K562 (cell line): ENCODE results near the gene SAP130. TPM values are rescaled to one million over a fixed set of nuclear protein-coding genes. Genes with fewer than 3 reads are reported as not detected.

Experiments used
- ATAC-seq: fragments of 200-7000 bp; cut with Tn5 transposase; 3 replicates; pipeline ENCODE4 v1.9.1; 2020; ENCODE audit warnings: moderate library complexity
- BruUV-seq: library from RNA; stranded (reverse); fragments of 400-500 nt; replicated peaks from 2 replicates; lab custom pipeline; 2021; lab: Mats Ljungman, UMichigan
- CTCF ChIA-PET: fragments of 300-600 bp; formaldehyde crosslinking; extraction: SDS; loops from one replicate; lab custom pipeline; 2021; ENCODE audit warnings: low intra/inter-chr PET ratio; lab: Yijun Ruan, JAX
- POLR2A ChIA-PET: fragments of 300-600, 350-650 bp; sonication (Branson Sonifier 250); formaldehyde crosslinking; extraction: SDS; loops from one replicate; lab custom pipeline; 2021; ENCODE audit warnings: antibody characterized with exemption, inconsistent platforms; lab: Yijun Ruan, JAX
- DNase-seq, 4 experiments: peaks; one replicate each; pipeline versions ENCODE4 v3.0.0 to v3.0.0-alpha.2; 2011 to 2018; ENCODE audit warnings: low spot score in 3 of 4, mixed read lengths in 3 of 4; ENCODE audit errors: extremely low read depth in 1 of 4
- FAIRE-seq: peaks from 2 replicates; lab custom pipeline; 2011; peaks lifted over from hg19 to GRCh38; lab: Jason Lieb, UNC
- H2AFZ ChIP-seq: 2 replicates; pipeline ENCODE4 v1.6.0; 2011; ENCODE audit warnings: low read depth, low read length, control low read depth, inconsistent platforms
- H3K27ac ChIP-seq: fragments of 200-600 bp; 3 replicates; pipeline ENCODE4 v1.8.0; 2011; ENCODE audit warnings: low read depth, mild to moderate bottlenecking, control low read depth, inconsistent platforms, low read length, moderate library complexity, mixed read lengths; ENCODE audit errors: extremely low read depth
- H3K27me3 ChIP-seq, 2 experiments: fragments of 300-600 bp in 1 of 2; 2 replicates in 1 of 2; 3 replicates in 1 of 2; pipeline versions ENCODE4 v1.6.0 to v1.8.0; 2011; ENCODE audit warnings: inconsistent platforms in 2 of 2, low read length in 2 of 2, mild to moderate bottlenecking in 1 of 2, mixed read lengths in 1 of 2, moderate library complexity in 1 of 2; ENCODE audit not compliant: control insufficient read depth in 2 of 2, insufficient read depth in 2 of 2
- H3K36me3 ChIP-seq: fragments of 300-600 bp; 3 replicates; pipeline ENCODE4 v1.8.0; 2011; ENCODE audit warnings: mild to moderate bottlenecking, low read length, inconsistent platforms; ENCODE audit not compliant: control insufficient read depth, insufficient read depth
- H3K4me1 ChIP-seq, 2 experiments: fragments of 200-600 bp in 1 of 2; replicated peaks in 1 of 2; 2 replicates in 1 of 2; 3 replicates in 1 of 2; pipeline versions ENCODE4 v1.5.1 to v1.8.0; 2011; ENCODE audit warnings: inconsistent platforms in 2 of 2, low read length in 2 of 2, mild to moderate bottlenecking in 1 of 2, mixed read lengths in 1 of 2, moderate library complexity in 1 of 2; ENCODE audit not compliant: control insufficient read depth in 2 of 2, insufficient read depth in 2 of 2
- H3K4me2 ChIP-seq: 2 replicates; pipeline ENCODE4 v1.6.1; 2011; ENCODE audit warnings: low read length, control low read depth, inconsistent platforms, mixed read lengths; ENCODE audit not compliant: insufficient read depth
- H3K4me3 ChIP-seq: fragments of 200-600 bp; sonication (generic), shearing (Covaris generic); 2 replicates; pipeline ENCODE4 v1.5.1; 2016; ENCODE audit warnings: control low read depth, inconsistent platforms
- H3K79me2 ChIP-seq: fragments of 200-600 bp; 3 replicates; pipeline ENCODE4 v1.8.0; 2011; ENCODE audit warnings: low read length, inconsistent platforms; ENCODE audit not compliant: control insufficient read depth, insufficient read depth
- H3K9ac ChIP-seq, 2 experiments: 2 replicates each; pipeline versions ENCODE4 v1.6.0 to v1.6.1; 2011; ENCODE audit warnings: low read depth in 2 of 2, low read length in 2 of 2, control low read depth in 1 of 2, inconsistent platforms in 1 of 2, mild to moderate bottlenecking in 1 of 2, mixed read lengths in 1 of 2; ENCODE audit not compliant: insufficient read depth in 1 of 2
- H3K9me1 ChIP-seq: one replicate; pipeline ENCODE4 v1.6.0; 2011; ENCODE audit warnings: inconsistent platforms, mild to moderate bottlenecking, low read length, moderate library complexity; ENCODE audit not compliant: control insufficient read depth, insufficient read depth
- H3K9me3 ChIP-seq: replicated peaks from 2 replicates; pipeline ENCODE4 v1.5.1; 2011; ENCODE audit warnings: low read depth, low read length, inconsistent platforms; ENCODE audit not compliant: control insufficient read depth, insufficient read depth
- H4K20me1 ChIP-seq: replicated peaks from 2 replicates; pipeline ENCODE4 v1.6.1; 2011; ENCODE audit warnings: low read length, inconsistent platforms, mixed read lengths; ENCODE audit not compliant: control insufficient read depth, insufficient read depth
- ARID4B ChIP-seq: sonication (generic); formaldehyde crosslinking; IDR thresholded peaks from 2 replicates; pipeline ENCODE4 v1.8.0; 2022; ENCODE audit warnings: mild to moderate bottlenecking, missing genetic modification reagents
- ATF1 ChIP-seq, 2 experiments: fragments of 450-650 bp in 1 of 2; IDR thresholded peaks; 2 replicates each; pipeline ENCODE4 v1.6.1; 2016; ENCODE audit warnings: missing compliant biosample characterization in 1 of 2, missing genetic modification characterization in 1 of 2
- CBX2 ChIP-seq: fragments of 200-600 bp; sonication (generic); IDR thresholded peaks from one replicate; pipeline ENCODE4 v1.6.1; 2012; ENCODE audit warnings: mild to moderate bottlenecking, low read length, inconsistent platforms; ENCODE audit not compliant: insufficient read depth, poor library complexity, severe bottlenecking
- CCAR2 ChIP-seq: fragments of 200-400 bp; formaldehyde crosslinking; IDR thresholded peaks from 2 replicates; pipeline ENCODE4 v1.6.1; 2017; ENCODE audit warnings: mild to moderate bottlenecking, low read depth, low read length
- CEBPG ChIP-seq, 3 experiments: fragments of 200-800 bp in 1 of 3; sonication (Bioruptor generic) in 1 of 3; sonication (generic) in 1 of 3; formaldehyde crosslinking in 1 of 3; IDR thresholded peaks in 2 of 3; conservative IDR thresholded peaks in 1 of 3; 2 replicates each; pipeline versions ENCODE4 v1.6.1 to v1.8.0; 2016 to 2022; ENCODE audit warnings: missing compliant biosample characterization in 2 of 3, missing genetic modification characterization in 2 of 3, mild to moderate bottlenecking in 1 of 3, missing genetic modification reagents in 1 of 3
- ETS2 ChIP-seq: IDR thresholded peaks from 2 replicates; pipeline ENCODE4 v1.6.1; 2016; ENCODE audit warnings: borderline replicate concordance, missing genetic modification characterization, mild to moderate bottlenecking, moderate library complexity, missing compliant biosample characterization; ENCODE audit not compliant: poor library complexity, severe bottlenecking
- HDAC1 ChIP-seq, 2 experiments: fragments of 450-650 bp; IDR thresholded peaks; 2 replicates each; pipeline ENCODE4 v1.6.1; 2016 to 2017; ENCODE audit warnings: inconsistent platforms in 1 of 2, mild to moderate bottlenecking in 1 of 2, moderate library complexity in 1 of 2
- POU5F1 ChIP-seq: fragments of 150-350 bp; IDR thresholded peaks from 2 replicates; pipeline ENCODE4 v1.6.1; 2014; ENCODE audit warnings: borderline replicate concordance, low read length, low read depth, mild to moderate bottlenecking; ENCODE audit not compliant: partially characterized antibody
- TAL1 ChIP-seq: fragments of 450-650 bp; IDR thresholded peaks from 2 replicates; pipeline ENCODE4 v1.6.1; 2016; ENCODE audit warnings: mild to moderate bottlenecking
- THAP7 ChIP-seq: fragments of 250-450 bp; sonication (Bioruptor Pico); IDR thresholded peaks from 2 replicates; pipeline ENCODE4 v1.5.0; 2021
- WGBS: fragments of 100-300 bp; shearing (Covaris generic); methylation state at CpG from one replicate; pipeline ENCODE4 v1.1.6; 2016; ENCODE audit warnings: low coverage, mixed read lengths; ENCODE audit not compliant: insufficient coverage; ENCODE audit errors: missing lambda C conversion rate; 5-methylcytosine and 5-hydroxymethylcytosine counted together
- in situ Hi-C: fragments of 300-500 bp; cut with MboI; formaldehyde crosslinking; loops from 4 replicates; pipeline ENCODE4 v1.15.0; 2018; ENCODE audit warnings: inconsistent platforms, mixed read lengths
- intact Hi-C: fragments of 100-400 bp; cut with micrococcal nuclease; formaldehyde crosslinking; loops from 2 replicates; pipeline ENCODE4 v1.14.2; 2022
- polyA plus RNA-seq, 8 experiments: library from polyadenylated mRNA; depleted of rRNA in 4 of 8; stranded (reverse) in 5 of 8; unstranded in 3 of 8; fragments of >200 nt; fragmentation: Nextera tagmentation in 2 of 8; fragmentation: Illumina TruSeq in 1 of 8; extraction: Ambion mirVana in 2 of 8; extraction: Trizol in 1 of 8; gene quantifications; 2 replicates each; pipeline versions ENCODE4 v1.2.1 to v1.2.3, GENCODE V29; 2011 to 2014; ENCODE audit warnings: inconsistent platforms in 1 of 8, missing spikeins in 1 of 8
- total RNA-seq, 7 experiments: library from RNA; depleted of rRNA in 6 of 7; stranded (reverse); fragments of >200 nt in 6 of 7; fragmentation: Illumina TruSeq in 2 of 7; extraction: Trizol in 2 of 7; gene quantifications; 2 replicates each; pipeline versions ENCODE4 v1.2.1 to v1.2.3, GENCODE V29; 2011 to 2021; ENCODE audit warnings: low replicate concordance in 1 of 7
- TF ChIP-seq, protein P1 (sequence below): fragments of 250-450 bp; sonication (Bioruptor Pico); IDR thresholded peaks from 2 replicates; pipeline ENCODE4 v1.8.0; 2022; ENCODE audit warnings: inconsistent platforms, mild to moderate bottlenecking, moderate library complexity, borderline replicate concordance

SAP130 gene
- total and polyA plus RNA-seq, 9 of the 15 experiments (the other 6 are each of a cell fraction or from before 2014, with no cell fraction given) = 4.5 to 33.4 (median 7.4) TPM

DNA sequence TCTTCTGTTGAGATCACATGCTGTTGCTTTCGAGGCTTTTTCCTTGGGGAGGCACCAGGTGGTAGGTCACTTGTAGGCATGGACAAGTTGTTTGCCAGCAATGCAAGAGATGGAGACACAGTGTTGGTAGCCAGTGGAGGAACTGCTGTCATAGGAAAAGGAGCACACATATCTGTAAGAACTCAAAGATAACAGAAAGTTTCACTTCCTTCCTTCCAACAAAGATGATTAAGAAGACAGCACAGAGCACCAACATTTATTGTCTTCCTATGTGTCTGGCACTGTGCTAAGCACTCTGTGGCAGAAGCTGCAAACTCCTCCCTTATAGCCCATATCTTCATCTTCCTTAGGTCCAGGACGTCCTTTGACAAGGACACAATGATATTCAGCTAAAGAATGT, 77.6 kb downstream of the SAP130 start:
- Histone ChIP-seq H2AFZ (no peak overlapping the region), H4K20me1 (no peaks in the 10 kb centered on the region), H3K9me3 (no peaks in the 10 kb centered on the region), H3K9ac (no peak overlapping the region), H3K4me1 (no peaks in the 10 kb centered on the region), H3K9me1 (no peaks in the 10 kb centered on the region), H3K4me3 (no peak overlapping the region), H3K79me2 (no peaks in the 10 kb centered on the region), H3K27me3 (no peaks in the 10 kb centered on the region)
- no peak for DNase-seq
- ATAC-seq = no peak
- intact Hi-C loops = no loop called here
- 46% methylated on average over 1 of the region's 2 CpGs for WGBS
- no TSS peak for BruUV-seq
- CTCF ChIA-PET = no interaction called here
- no peak for TF ChIP-seq CEBPG (CRISPR knock-in tag; IDR thresholded peaks at IDR 0.05)
- no peak for TF ChIP-seq CEBPG (tag; conservative IDR thresholded peaks at IDR 0.05 in 1 of 2, IDR thresholded peaks at IDR 0.05 in 1 of 2)
- no peak for TF ChIP-seq HDAC1 (IDR thresholded peaks at IDR 0.05)
- no peak for TF ChIP-seq CCAR2
- TF ChIP-seq ETS2 (tag) = no peak
- TF ChIP-seq CBX2 = no peak
- no peak for TF ChIP-seq ATF1 (CRISPR knock-in tag; IDR thresholded peaks at IDR 0.05)
- no peak for TF ChIP-seq ATF1 (tag; IDR thresholded peaks at IDR 0.05)
- TF ChIP-seq ARID4B (CRISPR knock-in tag) = no peak
- TF ChIP-seq THAP7 = no peak
- TF ChIP-seq TAL1 = no peak
- TF ChIP-seq, protein P1, sequence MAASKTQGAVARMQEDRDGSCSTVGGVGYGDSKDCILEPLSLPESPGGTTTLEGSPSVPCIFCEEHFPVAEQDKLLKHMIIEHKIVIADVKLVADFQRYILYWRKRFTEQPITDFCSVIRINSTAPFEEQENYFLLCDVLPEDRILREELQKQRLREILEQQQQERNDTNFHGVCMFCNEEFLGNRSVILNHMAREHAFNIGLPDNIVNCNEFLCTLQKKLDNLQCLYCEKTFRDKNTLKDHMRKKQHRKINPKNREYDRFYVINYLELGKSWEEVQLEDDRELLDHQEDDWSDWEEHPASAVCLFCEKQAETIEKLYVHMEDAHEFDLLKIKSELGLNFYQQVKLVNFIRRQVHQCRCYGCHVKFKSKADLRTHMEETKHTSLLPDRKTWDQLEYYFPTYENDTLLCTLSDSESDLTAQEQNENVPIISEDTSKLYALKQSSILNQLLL (CRISPR knock-in tag) = no peak
- TF ChIP-seq POU5F1 = no peak
- TF ChIP-seq, all 486 proteins: peak for 0
- Histone ChIP-seq H3K36me3 (peaks cover 79% of the 10 kb centered on the region), H3K27ac (no peak overlapping the region), H3K4me2 (no peak overlapping the region)
- no peak for FAIRE-seq
- in situ Hi-C loops = no loop called here
- POLR2A ChIA-PET = interaction anchor here (1.1 kb wide), 1 partner anchor 11 kb away, joined by 3 read pairs; no protein-coding TSS in a partner anchor
